Activated naive CD8-positive, alpha-beta T cell treated with anti-CD3 and anti-CD28 coated beads, Interleukin-2, amount 50 U/mL, for 16 hours (primary cell): ENCODE results near the gene DEFB124.
"Not testable (repeated sequence)": the region's sequence is repeated elsewhere in the genome, so short reads cannot be mapped to it uniquely, and the experiment has no call there.

Source experiments
- DNase-seq: peaks from one replicate; pipeline ENCODE4 v3.0.0-alpha.2; 2020; ENCODE audit warnings: low read depth, low spot score

The DEFB124 gene

GRCh38 chr20:31474758-31475427, at the start of gene DEFB124, which contains the start of gene REM1:
TSS of gene DEFB124 (minus strand) at chr20:31475127. CDS start at chr20:31473013, 2,114 bp downstream.
TSS of gene REM1 (plus strand) at chr20:31475288. CDS start at chr20:31476446, 1,158 bp downstream.
- no peak for DNase-seq

- DNase-seq: no peak
Measured at GRCh38 chr20:31523361-31524283, 48.7 kb upstream of the DEFB124 start.

GRCh38 chr20:31522731-31523130, 47.8 kb upstream of the DEFB124 start:
- DNase-seq: no peak

GRCh38 chr20:31521267-31521666, 46.3 kb upstream of the DEFB124 start:
- not testable (repeated sequence) for DNase-seq

- DNase-seq: no peak
Measured at GRCh38 chr20:31517373-31517772, 42.4 kb upstream of the DEFB124 start.

- DNase-seq: no peak
Measured at GRCh38 chr20:31516651-31517050, 41.7 kb upstream of the DEFB124 start.

GRCh38 chr20:31516166-31516565, 41.2 kb upstream of the DEFB124 start:
- DNase-seq: no peak

GRCh38 chr20:31515775-31516107, 40.8 kb upstream of the DEFB124 start:
- no peak for DNase-seq

GRCh38 chr20:31515072-31515774, 40.3 kb upstream of the DEFB124 start:
- no peak for DNase-seq

- DNase-seq: peak; percentile 68
Measured at GRCh38 chr20:31514154-31515071, 39.5 kb upstream of the DEFB124 start, which contains the start of gene HM13. TSS of gene HM13 (plus strand) at chr20:31514442. CDS start at chr20:31514552, 110 bp downstream.

- no peak for DNase-seq
Measured at GRCh38 chr20:31508517-31509244, 33.8 kb upstream of the DEFB124 start.

- no peak for DNase-seq
Measured at GRCh38 chr20:31505903-31506302, 31.0 kb upstream of the DEFB124 start.

GRCh38 chr20:31502884-31503673, 28.2 kb upstream of the DEFB124 start:
- peak; percentile 59 for DNase-seq

GRCh38 chr20:31500527-31500926, 25.6 kb upstream of the DEFB124 start:
- no peak for DNase-seq

GRCh38 chr20:31497838-31498540, 23.1 kb upstream of the DEFB124 start:
- DNase-seq: no peak

GRCh38 chr20:31496761-31497295, 21.9 kb upstream of the DEFB124 start:
- no peak for DNase-seq

- no peak for DNase-seq
Measured at GRCh38 chr20:31494131-31494530, 19.2 kb upstream of the DEFB124 start.

- DNase-seq: no peak
Measured at GRCh38 chr20:31490752-31491151, 15.8 kb upstream of the DEFB124 start.

GRCh38 chr20:31489152-31489551, 14.2 kb upstream of the DEFB124 start:
- no peak for DNase-seq
